ENCODE measurements around the gene DLGAP4.

The DLGAP4 gene

GRCh38 chr20:36264426-36265246, 41.5 kb upstream of the DLGAP4 start:
- H3K4me3 ChIP-seq (ENCODE audit: low read depth, low read length): no peak overlapping the region
- no peak for TF ChIP-seq CTCF (IDR thresholded peaks at IDR 0.05; ENCODE audit: low read depth, low read length, missing control alignments)
- DNase-seq (ENCODE audit: low read depth): no peak
- in situ Hi-C loops (cut with HindIII; ENCODE audit: low sequenced_read_pairs): no loop called here

DNA sequence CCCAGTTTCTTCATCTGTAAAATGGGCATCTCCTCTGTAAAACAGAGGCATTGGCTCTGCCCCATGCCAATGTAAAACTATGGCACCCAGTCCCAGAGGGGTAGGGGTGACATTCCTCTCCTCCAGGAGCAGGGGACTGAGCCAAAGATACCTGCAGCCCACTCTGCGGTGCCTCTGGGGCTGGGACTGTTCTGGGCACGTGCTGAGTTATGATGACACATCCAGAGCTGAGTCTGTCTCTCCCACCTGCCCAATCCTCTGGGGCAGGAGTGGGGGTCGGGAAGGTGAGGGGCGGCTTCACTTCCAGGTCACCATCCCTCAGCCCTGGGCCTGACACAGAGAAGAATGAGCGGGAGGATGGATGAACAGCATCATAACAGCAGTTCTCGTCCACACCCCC, 40.0 kb upstream of the DLGAP4 start:
- in situ Hi-C loops (cut with HindIII; ENCODE audit: low sequenced_read_pairs): no loop called here
- DNase-seq (ENCODE audit: low read depth): no peak
- no peak for TF ChIP-seq CTCF (IDR thresholded peaks at IDR 0.05; ENCODE audit: low read depth, low read length, missing control alignments)
- H3K4me3 ChIP-seq (ENCODE audit: low read depth, low read length): no peak overlapping the region

- TF ChIP-seq CTCF (IDR thresholded peaks at IDR 0.05; ENCODE audit: low read depth, low read length, missing control alignments): no peak
- H3K4me3 ChIP-seq (ENCODE audit: low read depth, low read length): no peak overlapping the region
- in situ Hi-C loops (cut with HindIII; ENCODE audit: low sequenced_read_pairs): no loop called here
- DNase-seq (ENCODE audit: low read depth): no peak
Observed at GRCh38 chr20:36267605-36268381, 38.3 kb upstream of the DLGAP4 start.

- DNase-seq (ENCODE audit: low read depth): no peak
- TF ChIP-seq CTCF (IDR thresholded peaks at IDR 0.05; ENCODE audit: low read depth, low read length, missing control alignments): no peak
- in situ Hi-C loops (cut with HindIII; ENCODE audit: low sequenced_read_pairs): no loop called here
- no peak overlapping the region for H3K4me3 ChIP-seq (ENCODE audit: low read depth, low read length)
Observed at GRCh38 chr20:36268440-36269342, 37.4 kb upstream of the DLGAP4 start.

GRCh38 chr20:36269507-36269906, 36.6 kb upstream of the DLGAP4 start:
- no peak for TF ChIP-seq CTCF (IDR thresholded peaks at IDR 0.05; ENCODE audit: low read depth, low read length, missing control alignments)
- no peak overlapping the region for H3K4me3 ChIP-seq (ENCODE audit: low read depth, low read length)
- no peak for DNase-seq (ENCODE audit: low read depth)
- in situ Hi-C loops (cut with HindIII; ENCODE audit: low sequenced_read_pairs): no loop called here

Measured in astrocyte of the cerebellum (primary cell).